CD4-positive, alpha-beta T cell treated with Interleukin-15 for 1 hour (primary cell): ENCODE measurements around the gene TMEM108.

Source experiments
- DNase-seq: peaks from one replicate; pipeline ENCODE4 v3.0.0-alpha.2; 2020

The TMEM108 gene

DNA sequence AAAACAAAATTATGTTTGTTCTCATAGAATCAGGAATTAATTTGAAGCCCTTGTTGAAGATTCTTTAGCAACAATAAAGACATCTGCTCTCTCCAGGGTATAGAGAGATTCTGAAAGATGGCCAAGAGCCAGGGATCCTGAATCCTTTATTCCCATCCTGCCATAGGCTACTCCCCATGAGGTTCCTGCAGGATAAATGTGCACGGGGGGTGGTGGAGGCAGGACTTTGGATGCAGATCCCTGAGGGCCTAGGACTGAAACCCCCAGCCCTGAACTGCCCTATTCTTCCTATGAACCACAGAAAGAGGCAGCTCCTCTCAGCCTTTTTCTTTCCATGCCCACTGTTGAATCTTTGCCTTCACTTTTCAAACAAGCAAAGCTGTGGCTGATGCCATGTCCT lies 17.1 kb downstream of the TMEM108 start:
- DNase-seq: no peak

DNA sequence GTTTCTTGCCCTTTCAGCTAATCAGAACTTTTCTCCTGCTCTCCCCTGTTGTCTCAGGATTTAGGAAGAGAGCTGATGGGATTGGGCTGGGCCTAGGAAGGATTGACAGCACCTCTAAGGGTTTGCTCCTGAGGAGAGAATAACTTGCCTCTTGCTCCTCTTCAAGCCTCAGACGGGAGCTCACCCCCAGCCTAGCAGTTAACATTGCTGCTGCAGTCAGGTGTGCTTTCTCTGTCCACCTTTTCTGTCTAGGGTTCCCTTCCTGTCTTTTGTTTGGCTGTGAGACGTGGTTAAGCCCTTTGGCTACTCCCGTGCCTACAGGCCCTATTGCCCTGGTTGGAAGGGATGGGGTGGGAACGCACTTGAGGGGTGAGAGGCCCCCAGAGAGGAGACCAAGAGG lies 20.1 kb downstream of the TMEM108 start:
- DNase-seq: no peak

DNA sequence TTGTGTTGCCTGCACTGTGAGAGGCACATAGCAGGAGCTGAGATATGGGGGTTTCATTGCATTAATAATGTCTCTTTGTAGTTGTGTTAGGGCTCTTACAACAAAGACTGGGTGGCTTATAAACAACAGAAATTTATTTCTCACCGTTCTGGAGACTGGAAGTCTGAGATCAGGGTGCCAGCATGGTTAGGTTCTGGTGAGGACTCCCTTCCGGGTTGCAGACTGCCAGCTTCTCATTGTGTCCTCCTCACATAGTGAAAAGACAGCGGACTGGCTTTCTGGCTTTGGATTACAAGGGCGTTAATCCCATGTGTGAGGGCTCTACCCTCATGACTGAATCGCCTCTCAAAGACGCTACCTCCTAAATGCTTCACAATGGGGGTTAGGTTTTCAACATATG lies 20.6 kb downstream of the TMEM108 start:
- DNase-seq: no peak

DNA sequence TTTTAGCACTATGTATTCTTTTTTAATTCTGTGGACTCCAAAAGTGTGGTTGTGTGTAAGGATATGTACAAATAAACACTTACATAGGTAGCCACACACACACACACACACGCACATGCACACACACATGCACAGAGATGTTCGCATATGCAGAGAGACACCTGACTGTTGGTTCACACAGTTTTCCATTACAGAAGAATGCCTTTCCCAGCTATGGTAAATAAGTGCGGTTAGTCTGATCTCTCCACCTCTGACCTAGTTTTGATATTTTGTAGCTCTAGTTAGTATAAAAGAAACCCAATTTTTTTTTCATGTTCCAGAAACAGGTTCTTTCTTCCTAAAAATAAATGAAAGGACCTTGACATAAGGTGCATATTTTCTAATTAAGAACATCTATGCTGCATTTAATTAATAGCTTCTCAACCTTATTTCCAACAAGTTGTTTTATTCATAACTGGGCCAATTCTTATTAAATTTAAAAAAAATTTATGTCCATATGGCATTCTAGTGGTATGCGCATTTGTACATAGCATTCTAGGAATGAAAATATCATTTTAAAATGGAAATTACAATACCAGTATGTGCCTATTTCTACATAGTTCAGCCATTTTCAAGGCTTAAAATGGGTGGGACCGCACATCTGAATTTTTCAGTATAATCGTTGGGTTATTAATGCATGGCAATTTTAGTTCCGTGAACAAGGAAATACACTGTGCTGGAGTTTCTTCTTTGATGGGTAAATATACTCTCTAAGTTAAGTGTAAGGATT lies 27.2 kb downstream of the TMEM108 start:
- no peak for DNase-seq

DNA sequence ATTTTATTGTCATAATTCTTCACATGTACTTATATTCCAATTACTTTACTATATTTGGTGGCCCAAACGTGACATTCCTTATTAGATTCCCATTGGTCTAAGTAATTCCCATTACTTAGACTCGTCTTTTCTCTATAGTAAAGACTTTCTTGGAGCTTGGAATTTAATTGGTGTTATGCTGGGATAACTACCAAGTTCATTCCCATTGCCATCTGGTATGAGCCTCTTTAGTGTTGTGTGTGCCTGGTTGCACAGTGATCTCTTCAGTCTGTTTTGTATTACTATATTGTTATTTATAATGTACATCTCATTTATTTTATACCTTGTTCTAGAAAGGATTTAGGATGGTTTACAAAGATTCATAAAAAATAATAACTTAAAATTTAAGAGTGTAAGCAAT lies 27.8 kb downstream of the TMEM108 start:
- DNase-seq: no peak

DNA sequence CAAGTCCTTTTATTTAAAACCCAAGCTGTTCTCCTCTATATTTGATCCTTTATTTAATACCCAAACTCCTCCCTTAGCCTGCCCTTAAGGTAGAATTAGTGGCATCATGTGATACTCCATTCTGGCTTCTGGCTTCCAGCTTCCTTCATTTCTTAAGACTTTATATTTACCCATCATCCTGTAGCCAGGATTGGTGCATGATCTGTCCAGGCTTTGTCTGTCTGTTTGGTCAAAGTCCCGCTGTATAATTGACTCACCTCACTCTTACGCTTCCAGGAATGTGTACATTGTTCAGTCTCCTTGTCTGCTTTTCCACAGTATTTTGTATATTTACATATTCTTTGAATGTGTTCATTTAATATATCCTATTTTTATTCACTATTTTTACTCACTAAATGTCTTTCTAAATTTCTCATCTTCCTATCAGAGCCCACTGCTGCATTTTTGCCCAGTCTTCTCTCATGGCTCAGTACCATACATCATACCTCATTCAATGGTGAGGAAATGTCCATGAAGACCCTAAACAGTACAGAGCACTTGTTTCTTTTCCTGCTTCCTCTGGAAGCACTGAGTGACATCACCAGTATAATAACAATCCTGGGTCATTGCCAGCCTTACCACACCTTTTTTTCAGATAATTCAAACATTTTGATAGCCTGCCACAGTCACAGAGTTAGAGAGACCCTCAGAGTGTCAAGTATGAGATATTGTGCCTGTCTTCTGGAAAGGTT lies 31.5 kb downstream of the TMEM108 start:
- no peak for DNase-seq

DNA sequence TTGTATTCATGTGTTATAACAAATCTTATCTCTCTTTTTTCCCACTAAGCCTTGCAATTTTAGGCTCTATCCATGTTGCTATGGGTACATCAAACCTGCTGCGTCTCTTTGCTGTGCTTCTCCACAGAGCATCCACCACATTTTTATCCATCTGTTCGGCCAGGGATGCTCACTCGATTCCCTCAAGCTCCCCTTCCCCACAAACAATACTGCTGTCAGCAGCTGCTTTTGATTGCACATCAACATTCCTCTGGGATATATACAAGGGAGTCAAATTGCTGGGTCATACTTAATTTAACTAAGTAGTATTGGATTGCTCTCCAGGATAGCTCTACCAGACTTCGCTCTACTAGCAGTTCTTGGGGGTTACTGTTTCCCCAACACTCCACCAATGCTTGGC lies 36.8 kb downstream of the TMEM108 start:
- no peak for DNase-seq

DNA sequence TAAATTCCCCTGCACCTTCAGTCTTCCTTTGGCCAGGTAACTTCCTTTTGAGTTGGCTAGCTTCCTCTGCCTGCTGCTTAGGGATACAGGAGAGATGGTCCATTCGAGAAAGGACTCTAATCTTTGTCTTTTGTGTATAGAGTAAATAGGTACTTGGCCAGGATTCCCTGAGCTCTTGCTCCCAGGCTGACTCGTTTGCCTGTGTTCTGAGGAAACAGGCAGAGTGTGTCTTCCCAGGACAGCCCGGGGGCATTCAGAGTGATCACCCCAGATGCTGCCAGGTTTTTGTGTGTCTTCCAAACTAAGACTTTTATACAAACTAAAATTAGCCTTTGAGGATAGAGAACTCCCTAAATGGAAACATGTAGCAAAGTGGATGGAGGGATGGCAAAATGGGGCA lies 39.5 kb downstream of the TMEM108 start:
- DNase-seq: no peak

DNA sequence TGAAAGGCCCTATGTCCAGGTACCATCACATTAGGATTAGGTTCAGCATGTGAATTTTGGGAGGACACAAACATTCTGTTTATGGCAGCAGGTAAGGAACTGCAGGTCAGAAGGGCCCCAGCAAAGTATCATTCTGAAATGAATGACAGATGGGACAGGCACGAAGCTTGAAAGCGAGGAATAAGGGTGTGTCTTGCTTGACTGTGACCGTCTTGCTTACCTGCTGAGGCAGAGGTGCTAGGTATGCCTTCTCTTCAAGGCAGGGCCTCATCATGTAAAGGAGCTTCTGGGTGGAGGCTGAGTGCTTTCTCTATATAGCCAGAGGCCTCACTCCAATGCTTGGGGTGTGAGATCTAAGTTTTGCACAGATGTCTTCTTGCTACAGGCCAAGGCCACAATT lies 41.4 kb downstream of the TMEM108 start:
- DNase-seq: no peak

DNA sequence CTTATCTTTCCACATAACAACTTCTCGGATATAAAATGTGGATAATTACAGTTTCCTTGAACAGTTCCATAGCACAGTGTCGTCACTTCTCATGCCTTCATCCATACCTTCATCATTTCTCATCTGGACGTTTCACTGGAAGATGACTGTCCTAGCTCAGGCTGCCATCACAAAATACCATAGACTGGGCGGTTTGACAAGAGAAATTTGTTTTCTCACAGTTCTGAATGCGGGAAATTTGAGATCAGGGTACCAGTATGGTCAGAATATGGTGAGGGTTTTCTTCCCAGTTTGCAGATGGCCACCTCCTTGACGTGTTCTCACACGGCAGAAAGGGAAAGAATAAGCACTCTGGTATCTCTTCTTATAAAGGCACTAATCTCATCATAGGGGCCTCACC lies 42.8 kb downstream of the TMEM108 start:
- DNase-seq: no peak

DNA sequence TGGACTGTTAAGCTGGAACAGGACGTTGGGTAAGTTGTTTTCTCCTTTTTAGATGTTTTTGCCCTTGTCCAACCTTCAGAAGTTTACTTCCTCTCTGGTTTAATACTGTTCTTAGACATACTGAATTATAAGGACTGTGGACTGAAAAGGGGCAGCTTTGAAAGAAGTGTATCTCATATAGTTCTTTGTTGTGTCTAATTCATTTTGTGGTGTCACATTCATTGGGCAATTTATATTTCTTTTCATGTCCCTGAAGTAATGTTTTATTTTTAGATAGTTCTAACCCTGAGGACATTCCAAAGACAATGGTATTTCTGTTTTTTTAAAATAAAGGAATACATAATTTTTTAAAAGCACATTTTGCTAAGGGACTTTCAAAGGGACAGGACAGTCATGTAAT lies 45.2 kb downstream of the TMEM108 start:
- DNase-seq: no peak

DNA sequence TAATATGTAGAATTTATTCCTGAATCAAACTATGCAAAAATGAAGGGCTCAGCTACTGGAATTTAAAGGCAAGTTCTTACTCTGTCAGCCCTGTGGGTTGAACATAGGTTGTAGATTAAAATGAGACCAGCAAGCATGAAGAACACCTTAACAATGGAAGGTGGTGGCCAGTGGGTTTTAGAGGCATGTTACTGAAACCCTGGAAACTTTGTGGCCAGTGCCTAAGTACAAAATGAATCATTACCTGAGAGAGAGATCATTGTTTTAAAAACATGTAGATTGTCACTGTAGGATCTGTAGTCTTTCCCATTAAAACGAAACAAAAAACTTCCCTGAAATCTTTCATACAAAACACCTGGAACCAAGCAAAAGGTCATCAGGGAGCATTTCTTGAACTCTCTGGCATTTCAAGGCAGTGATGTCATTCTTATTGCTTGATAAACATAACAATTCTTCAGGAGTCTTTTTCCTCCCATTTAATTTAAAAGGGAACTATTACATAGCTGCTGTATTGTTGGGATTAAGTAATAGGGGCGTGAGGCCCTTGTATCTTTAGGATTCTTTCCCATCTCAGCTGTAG lies 51.8 kb downstream of the TMEM108 start:
- no peak for DNase-seq

DNA sequence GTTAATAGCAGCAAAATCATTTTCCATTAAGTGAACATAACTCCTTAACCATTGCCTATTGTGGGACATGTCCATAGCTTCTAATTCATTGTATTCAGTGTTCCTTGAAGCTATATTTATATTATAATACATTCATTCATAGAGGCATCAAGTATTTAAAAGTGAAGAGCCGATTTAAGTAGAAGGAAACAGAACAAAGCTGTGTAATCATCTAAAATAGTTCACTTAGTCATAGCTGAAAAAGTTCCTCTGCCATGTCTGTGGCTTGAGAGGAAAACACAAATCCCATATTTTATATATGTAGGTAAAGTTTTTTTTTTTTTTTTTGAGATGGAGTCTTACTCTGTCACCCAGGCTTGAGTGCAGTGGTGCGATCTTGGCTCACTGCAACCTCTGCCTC lies 54.5 kb downstream of the TMEM108 start:
- no peak for DNase-seq

DNA sequence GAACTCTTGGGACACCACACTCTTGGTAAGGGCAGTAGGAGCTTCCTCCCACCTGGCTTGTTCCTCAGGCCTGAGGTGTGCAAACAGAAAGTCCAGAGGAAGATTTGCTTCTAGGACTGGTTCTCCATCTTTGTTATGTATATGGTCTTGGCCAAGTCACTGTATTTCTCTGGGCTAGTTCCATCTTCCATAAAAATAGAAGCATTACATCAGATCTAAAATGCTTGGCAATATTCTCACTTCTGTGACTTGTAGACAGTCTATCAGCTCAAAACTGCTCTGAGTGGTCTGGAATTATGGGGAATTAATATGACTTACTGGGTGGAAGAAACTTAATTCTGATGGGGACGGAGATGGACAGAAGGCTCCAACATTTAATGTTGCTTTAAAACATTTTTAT lies 55.2 kb downstream of the TMEM108 start:
- DNase-seq: no peak

DNA sequence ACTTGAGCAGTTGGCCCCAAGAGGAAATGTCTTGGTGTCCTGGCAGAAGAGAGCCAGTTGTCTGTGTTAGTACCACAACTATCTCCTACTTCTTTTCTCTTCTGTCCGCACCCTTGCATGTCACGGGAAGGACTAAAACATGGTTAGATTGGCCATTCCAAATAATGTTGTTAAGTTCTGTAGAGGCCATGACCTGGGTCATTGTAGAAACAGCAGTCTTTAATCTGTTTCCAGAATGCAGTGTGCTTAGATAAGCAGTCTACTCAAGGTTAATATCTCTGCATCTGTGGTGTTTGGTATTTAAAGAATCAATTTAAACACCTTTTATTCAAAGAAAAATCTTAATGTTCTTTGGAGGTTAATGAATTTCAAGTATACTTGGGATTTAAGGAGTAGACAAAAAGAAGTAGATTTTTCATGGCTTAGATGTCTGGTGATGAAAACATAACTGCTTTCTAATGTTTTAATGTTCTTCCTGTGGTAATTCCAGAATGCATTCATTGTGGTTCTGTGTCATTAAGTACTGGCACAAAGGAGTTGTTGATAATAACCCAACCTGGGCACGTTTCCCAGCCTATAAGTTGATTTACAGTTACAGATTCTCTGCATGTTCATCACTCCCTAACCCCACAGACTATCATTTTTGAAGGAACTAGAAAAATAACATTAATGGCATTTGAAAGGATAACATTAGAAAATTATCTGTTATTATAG lies 58.9 kb downstream of the TMEM108 start:
- no peak for DNase-seq

DNA sequence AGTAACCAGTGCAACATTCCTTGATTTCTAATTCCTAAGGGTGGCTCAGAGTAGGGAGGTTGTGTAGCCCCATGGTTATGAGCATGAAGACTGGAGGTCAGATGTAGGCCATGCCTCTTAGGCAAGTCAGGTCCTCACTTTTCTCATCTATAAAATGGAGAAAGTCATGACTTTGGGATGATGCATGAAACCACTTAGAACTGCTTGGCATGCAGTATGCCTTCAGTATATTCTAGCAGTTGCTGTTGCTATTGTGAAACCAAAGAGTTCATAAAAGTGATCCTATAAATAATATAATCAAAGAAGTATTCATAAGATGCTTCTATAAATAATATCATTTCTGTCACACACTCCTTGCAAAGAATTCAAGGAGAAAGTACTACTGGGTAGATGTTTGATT lies 65.5 kb downstream of the TMEM108 start:
- no peak for DNase-seq

DNA sequence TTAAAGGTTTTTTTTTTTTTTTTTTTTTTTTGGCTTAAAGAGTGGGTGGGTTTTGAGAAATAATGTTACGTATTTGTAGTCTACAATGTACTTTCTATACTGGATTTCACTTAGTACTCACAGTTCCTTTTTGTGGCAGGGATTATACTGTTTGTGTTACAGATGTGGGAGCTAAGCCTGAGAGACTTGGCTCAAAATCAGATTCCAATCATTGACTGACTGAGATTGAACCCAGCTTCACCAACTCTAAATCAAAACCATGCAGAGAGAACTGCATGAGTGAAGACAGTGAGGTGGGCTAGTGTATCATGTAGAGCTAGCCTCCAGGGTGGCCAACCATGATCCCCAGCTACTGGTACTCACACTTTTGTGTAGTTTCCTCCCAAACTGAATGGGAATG lies 68.0 kb downstream of the TMEM108 start:
- no peak for DNase-seq

DNA sequence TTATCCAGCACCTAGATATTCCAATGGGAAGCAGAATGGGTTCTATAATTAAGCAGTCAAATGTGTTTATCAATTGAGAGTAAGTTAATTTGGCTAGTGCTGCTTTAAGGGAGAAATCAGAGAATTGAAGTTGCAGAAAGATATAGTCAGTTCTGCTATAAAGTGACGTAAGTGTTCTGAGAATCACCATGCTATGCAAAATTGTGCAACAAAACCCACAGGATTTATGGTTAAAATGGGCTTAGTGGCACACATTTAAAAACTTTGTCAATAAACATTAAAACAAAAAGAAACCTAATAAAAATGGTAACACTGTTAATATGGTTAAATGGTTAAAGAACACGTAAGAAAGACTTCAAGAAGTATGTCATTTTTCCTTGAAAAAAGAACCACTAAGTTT lies 74.5 kb downstream of the TMEM108 start:
- DNase-seq: no peak

DNA sequence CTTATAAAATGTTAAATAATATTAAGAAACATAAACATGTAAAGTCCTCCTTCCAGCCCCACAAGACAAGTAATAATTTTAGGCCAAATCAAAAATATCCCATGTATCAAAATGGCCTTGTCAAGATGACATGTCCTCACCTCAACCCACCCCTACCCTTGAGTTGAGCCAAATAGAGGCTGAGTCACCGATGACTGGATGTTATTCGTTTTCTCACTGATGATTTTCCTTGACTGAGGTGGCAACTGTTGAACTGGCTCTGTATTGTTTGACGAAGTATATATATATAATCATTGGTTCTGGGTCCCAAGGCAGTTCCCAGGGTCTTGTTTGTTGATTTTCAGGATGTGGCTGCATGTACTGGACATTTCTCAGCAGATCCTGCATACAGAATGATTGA lies 75.3 kb downstream of the TMEM108 start:
- no peak for DNase-seq

DNA sequence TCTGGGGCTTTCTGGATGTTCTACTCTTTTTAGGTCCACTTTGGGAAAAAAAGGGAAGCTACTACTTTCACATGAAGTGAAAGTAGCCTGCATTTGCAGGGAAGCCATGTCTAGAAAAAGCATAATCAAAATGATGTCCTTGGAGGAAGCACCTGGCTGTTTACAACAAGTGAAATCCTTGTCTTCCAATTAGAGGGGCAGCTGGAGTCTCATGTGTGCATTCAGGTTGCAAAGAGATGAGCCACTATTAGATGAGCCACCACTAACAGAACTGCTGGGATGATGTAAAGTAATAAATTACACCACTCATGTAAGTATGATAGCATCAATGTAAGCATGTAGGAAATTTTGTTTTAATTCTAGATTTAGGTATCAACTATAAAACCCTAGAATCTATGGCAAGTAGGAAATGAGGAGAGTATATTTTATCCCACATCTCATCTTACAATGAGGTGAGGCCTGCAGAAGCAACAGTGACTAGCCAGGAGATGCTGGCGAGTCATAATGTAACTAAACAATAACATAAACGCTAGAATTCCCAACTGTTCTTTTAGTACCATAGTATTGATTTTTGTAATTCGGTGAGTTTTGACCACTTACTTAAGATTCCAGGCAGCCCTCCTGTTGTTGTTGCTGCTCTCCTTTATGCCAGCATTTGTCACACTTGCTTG lies 75.9 kb downstream of the TMEM108 start:
- DNase-seq: no peak

DNA sequence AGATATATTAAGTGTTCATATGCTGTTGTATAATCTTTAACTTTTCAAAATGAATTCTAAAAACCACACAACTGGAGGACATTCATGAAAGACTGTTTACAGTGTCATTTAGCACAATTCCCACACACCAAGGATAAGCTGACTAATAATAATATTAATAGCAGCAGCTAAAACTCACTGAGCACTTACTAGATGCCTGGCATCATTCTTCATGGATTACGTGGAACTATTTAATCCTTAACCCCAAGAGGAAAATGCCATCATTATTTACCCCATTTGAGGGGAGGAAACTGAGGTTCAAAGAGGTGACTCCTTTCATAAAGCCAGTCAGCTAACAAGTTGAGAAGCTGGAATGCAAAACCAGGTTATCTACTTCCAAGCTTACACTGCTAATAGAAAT lies 77.0 kb downstream of the TMEM108 start:
- DNase-seq: no peak

DNA sequence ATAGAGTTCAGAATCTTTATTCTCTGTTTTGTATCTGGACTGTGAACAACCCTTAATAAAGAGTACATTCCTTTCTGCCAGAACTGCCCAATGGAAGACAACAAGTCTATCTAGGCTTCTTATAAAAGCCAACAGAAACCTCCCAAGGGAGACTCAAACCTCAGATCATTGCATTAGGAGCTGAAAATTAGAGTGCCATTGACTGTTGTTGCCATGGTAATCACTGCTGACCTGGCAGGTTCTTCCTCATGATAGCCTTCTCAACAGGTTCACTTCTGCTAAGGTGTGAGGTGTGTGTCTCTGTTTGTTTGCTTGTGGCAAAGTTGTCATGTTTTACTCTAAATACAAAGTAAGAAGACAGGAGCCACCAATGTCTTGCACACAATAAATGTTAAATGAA lies 79.2 kb downstream of the TMEM108 start:
- no peak for DNase-seq

DNA sequence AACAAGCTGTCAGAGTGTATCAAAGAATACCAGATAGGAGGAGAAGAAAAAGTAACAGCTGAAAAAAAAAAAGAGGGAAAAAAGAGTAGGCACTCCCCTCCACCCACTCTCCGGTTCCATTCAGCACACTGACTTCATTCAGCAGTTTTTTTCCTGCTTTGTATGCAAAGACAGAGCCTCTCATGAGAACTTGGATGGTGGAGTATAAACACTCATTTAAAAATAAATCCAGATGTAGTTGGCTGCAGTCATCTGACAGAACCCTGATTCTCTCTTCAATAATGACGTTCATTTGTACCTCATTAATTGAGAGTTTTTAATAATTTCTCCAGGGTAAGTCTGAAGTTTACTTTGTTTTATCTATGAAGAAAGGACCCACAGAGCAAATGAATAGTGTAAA lies 81.0 kb downstream of the TMEM108 start:
- no peak for DNase-seq
